ENCODE results near the gene SEMA4D.

The SEMA4D gene

GRCh38 chr9:89441986-89442385 is 55.9 kb downstream of the SEMA4D start:
- TF ChIP-seq EZH2 (IDR thresholded peaks at IDR 0.05; ENCODE audit: borderline replicate concordance, low read length) = no peak
- no peak for TF ChIP-seq CTCF (IDR thresholded peaks at IDR 0.05; ENCODE audit: low read length)
- Histone ChIP-seq H3K4me2 (ENCODE audit: low read length) (no peak overlapping the region), H3K27me3 (ENCODE audit: insufficient read depth, low read length) (no peaks in the 10 kb centered on the region; the same call in 1 of the 2 replicates)

GRCh38 chr9:89441655-89441970 is 56.3 kb downstream of the SEMA4D start:
- no peaks in the 10 kb centered on the region for H3K79me2 ChIP-seq (ENCODE audit: insufficient read depth, low read length)
- no peaks in the 10 kb centered on the region for H3F3A ChIP-seq (ENCODE audit: insufficient read depth, low read length)
- no peaks in the 10 kb centered on the region for H4K20me1 ChIP-seq (ENCODE audit: insufficient read depth, low read length)
- no peaks in the 10 kb centered on the region for H3K36me3 ChIP-seq (ENCODE audit: insufficient read depth, low read length)
- no peaks in the 10 kb centered on the region for H3K9me3 ChIP-seq (ENCODE audit: low read length)
- no peak overlapping the region for H3K4me3 ChIP-seq (ENCODE audit: low read depth, low read length, poor library complexity, severe bottlenecking)
- no peak overlapping the region for H3K27ac ChIP-seq (ENCODE audit: low read depth, low read length, poor library complexity, severe bottlenecking)
- H3K4me2 ChIP-seq (ENCODE audit: low read length) = no peak overlapping the region
- H2AFZ ChIP-seq (ENCODE audit: low read length) = no peak overlapping the region
- no peaks in the 10 kb centered on the region for H3K9me2 ChIP-seq (ENCODE audit: low read depth, low read length)
- TF ChIP-seq EZH2 (IDR thresholded peaks at IDR 0.05; ENCODE audit: borderline replicate concordance, low read length) = no peak
- no peak for TF ChIP-seq CTCF (IDR thresholded peaks at IDR 0.05; ENCODE audit: low read length)
- H3K4me1 ChIP-seq (ENCODE audit: insufficient read depth, low read length, severe bottlenecking) = no peaks in the 10 kb centered on the region
- no peaks in the 10 kb centered on the region; the same call in 1 of the 2 replicates for H3K27me3 ChIP-seq (ENCODE audit: insufficient read depth, low read length)
- no peak overlapping the region for H3K9ac ChIP-seq (ENCODE audit: low read length)

More at GRCh38 chr9:89441986-89442385, 55.9 kb downstream of the SEMA4D start:
- Histone ChIP-seq H3K27ac (ENCODE audit: low read depth, low read length, poor library complexity, severe bottlenecking) (no peak overlapping the region), H3K9me3 (ENCODE audit: low read length) (no peaks in the 10 kb centered on the region), H3K4me1 (ENCODE audit: insufficient read depth, low read length, severe bottlenecking) (no peaks in the 10 kb centered on the region), H2AFZ (ENCODE audit: low read length) (no peak overlapping the region), H3K9ac (ENCODE audit: low read length) (no peak overlapping the region), H3F3A (ENCODE audit: insufficient read depth, low read length) (no peaks in the 10 kb centered on the region), H4K20me1 (ENCODE audit: insufficient read depth, low read length) (no peaks in the 10 kb centered on the region), H3K4me3 (ENCODE audit: low read depth, low read length, poor library complexity, severe bottlenecking) (no peak overlapping the region), H3K79me2 (ENCODE audit: insufficient read depth, low read length) (no peaks in the 10 kb centered on the region), H3K36me3 (ENCODE audit: insufficient read depth, low read length) (no peaks in the 10 kb centered on the region), H3K9me2 (ENCODE audit: low read depth, low read length) (no peaks in the 10 kb centered on the region)

- H3F3A ChIP-seq (ENCODE audit: insufficient read depth, low read length) = no peaks in the 10 kb centered on the region
Measured at GRCh38 chr9:89440951-89441654, 56.8 kb downstream of the SEMA4D start.

GRCh38 chr9:89440548-89440947 is 57.4 kb downstream of the SEMA4D start:
- no peaks in the 10 kb centered on the region for H3K36me3 ChIP-seq (ENCODE audit: insufficient read depth, low read length)
- no peaks in the 10 kb centered on the region for H3K9me3 ChIP-seq (ENCODE audit: low read length)
- H4K20me1 ChIP-seq (ENCODE audit: insufficient read depth, low read length) = no peaks in the 10 kb centered on the region
- no peaks in the 10 kb centered on the region for H3K9me2 ChIP-seq (ENCODE audit: low read depth, low read length)
- H3K79me2 ChIP-seq (ENCODE audit: insufficient read depth, low read length) = no peaks in the 10 kb centered on the region
- H3K4me1 ChIP-seq (ENCODE audit: insufficient read depth, low read length, severe bottlenecking) = no peaks in the 10 kb centered on the region
- no peak overlapping the region for H2AFZ ChIP-seq (ENCODE audit: low read length)
- H3K9ac ChIP-seq (ENCODE audit: low read length) = no peak overlapping the region
- H3K4me3 ChIP-seq (ENCODE audit: low read depth, low read length, poor library complexity, severe bottlenecking) = no peak overlapping the region
- TF ChIP-seq EZH2 (IDR thresholded peaks at IDR 0.05; ENCODE audit: borderline replicate concordance, low read length) (no peak), CTCF (IDR thresholded peaks at IDR 0.05; ENCODE audit: low read length) (no peak)
- no peaks in the 10 kb centered on the region for H3F3A ChIP-seq (ENCODE audit: insufficient read depth, low read length)
- H3K27me3 ChIP-seq (ENCODE audit: insufficient read depth, low read length) = no peaks in the 10 kb centered on the region; the same call in 1 of the 2 replicates
- H3K4me2 ChIP-seq (ENCODE audit: low read length) = no peak overlapping the region
- H3K27ac ChIP-seq (ENCODE audit: low read depth, low read length, poor library complexity, severe bottlenecking) = no peak overlapping the region

More at GRCh38 chr9:89440951-89441654, 56.8 kb downstream of the SEMA4D start:
- Histone ChIP-seq H3K27me3 (ENCODE audit: insufficient read depth, low read length) (no peaks in the 10 kb centered on the region; the same call in 1 of the 2 replicates), H4K20me1 (ENCODE audit: insufficient read depth, low read length) (no peaks in the 10 kb centered on the region), H3K9ac (ENCODE audit: low read length) (no peak overlapping the region), H3K79me2 (ENCODE audit: insufficient read depth, low read length) (no peaks in the 10 kb centered on the region), H3K4me1 (ENCODE audit: insufficient read depth, low read length, severe bottlenecking) (no peaks in the 10 kb centered on the region), H3K4me2 (ENCODE audit: low read length) (no peak overlapping the region), H3K9me3 (ENCODE audit: low read length) (no peaks in the 10 kb centered on the region), H3K4me3 (ENCODE audit: low read depth, low read length, poor library complexity, severe bottlenecking) (no peak overlapping the region), H2AFZ (ENCODE audit: low read length) (no peak overlapping the region), H3K9me2 (ENCODE audit: low read depth, low read length) (no peaks in the 10 kb centered on the region), H3K36me3 (ENCODE audit: insufficient read depth, low read length) (no peaks in the 10 kb centered on the region), H3K27ac (ENCODE audit: low read depth, low read length, poor library complexity, severe bottlenecking) (no peak overlapping the region)
- TF ChIP-seq EZH2 (IDR thresholded peaks at IDR 0.05; ENCODE audit: borderline replicate concordance, low read length) = no peak

Data from OCI-LY1 (cell line).